GM23338 (cell line): ENCODE results near the gene HAPLN2. TPM values are rescaled to one million over a fixed set of nuclear protein-coding genes. Genes with fewer than 3 reads are reported as not detected.

Experiments
- ATAC-seq: fragments of 200-7000 bp; cut with Tn5 transposase; 3 replicates; pipeline ENCODE4 v1.9.1; 2020
- DNase-seq: peaks from one replicate; pipeline ENCODE4 v3.0.0-alpha.2; 2015; ENCODE audit warnings: low spot score
- H2AFZ ChIP-seq: fragments of 200-600 bp; sonication (generic); 2 replicates; pipeline ENCODE4 v1.8.0; 2016; ENCODE audit warnings: antibody characterized with exemption, mild to moderate bottlenecking, moderate library complexity
- H3F3A ChIP-seq: fragments of 200-600 bp; sonication (generic); replicated peaks from 2 replicates; pipeline ENCODE4 v1.8.0; 2017; ENCODE audit warnings: antibody characterized with exemption, mixed run types, low read depth
- H3K27ac ChIP-seq: fragments of 200-600 bp; sonication (generic); 2 replicates; pipeline ENCODE4 v1.6.1; 2016; ENCODE audit warnings: low read depth
- H3K27me3 ChIP-seq: fragments of 200-600 bp; sonication (generic); 2 replicates; pipeline ENCODE4 v1.8.0; 2016; ENCODE audit warnings: mild to moderate bottlenecking, mixed run types, moderate library complexity; ENCODE audit not compliant: insufficient read depth
- H3K36me3 ChIP-seq: fragments of 200-600 bp; sonication (generic); 2 replicates; pipeline ENCODE4 v1.8.0; 2016; ENCODE audit warnings: mild to moderate bottlenecking; ENCODE audit not compliant: insufficient read depth
- H3K4me1 ChIP-seq: fragments of 200-600 bp; sonication (generic); 2 replicates; pipeline ENCODE4 v1.8.0; 2016; ENCODE audit warnings: mild to moderate bottlenecking, moderate library complexity; ENCODE audit not compliant: insufficient read depth
- H3K4me2 ChIP-seq: fragments of 200-600 bp; sonication (generic); 2 replicates; pipeline ENCODE4 v1.7.1; 2017; ENCODE audit warnings: mixed run types
- H3K4me3 ChIP-seq: fragments of 200-600 bp; sonication (generic); 2 replicates; pipeline ENCODE4 v1.6.1; 2016; ENCODE audit warnings: mixed run types
- H3K79me2 ChIP-seq: fragments of 200-600 bp; sonication (generic); replicated peaks from 2 replicates; pipeline ENCODE4 v1.8.0; 2017; ENCODE audit warnings: mild to moderate bottlenecking; ENCODE audit not compliant: insufficient read depth
- H3K9me2 ChIP-seq: fragments of 200-600 bp; sonication (generic); 2 replicates; pipeline ENCODE4 v1.8.0; 2017; ENCODE audit not compliant: insufficient read depth
- H4K20me1 ChIP-seq: fragments of 200-600 bp; sonication (generic); replicated peaks from 2 replicates; pipeline ENCODE4 v1.8.0; 2017; ENCODE audit warnings: mild to moderate bottlenecking; ENCODE audit not compliant: insufficient read depth
- H3K27ac Mint-ChIP-seq: 2 replicates; pipeline ENCODE4 v1.8.0; 2020; ENCODE audit warnings: inconsistent platforms, mild to moderate bottlenecking, moderate library complexity, mixed read lengths
- H3K27me3 Mint-ChIP-seq: 3 replicates; pipeline ENCODE4 v1.8.0; 2022; ENCODE audit warnings: low read depth, mild to moderate bottlenecking, moderate library complexity, mixed read lengths, inconsistent platforms; ENCODE audit not compliant: insufficient read depth, poor library complexity
- H3K36me3 Mint-ChIP-seq: 3 replicates; pipeline ENCODE4 v1.8.0; 2021; ENCODE audit warnings: low read depth, mild to moderate bottlenecking, inconsistent platforms, moderate library complexity, mixed read lengths
- H3K4me1 Mint-ChIP-seq: 3 replicates; pipeline ENCODE4 v1.8.0; 2020; ENCODE audit warnings: mild to moderate bottlenecking, inconsistent platforms, mixed read lengths
- H3K4me3 Mint-ChIP-seq: 3 replicates; pipeline ENCODE4 v1.8.0; 2021; ENCODE audit warnings: moderate library complexity, mild to moderate bottlenecking, inconsistent platforms, mixed read lengths
- H3K9me3 Mint-ChIP-seq: 3 replicates; pipeline ENCODE4 v1.8.0; 2020; ENCODE audit warnings: moderate library complexity, mild to moderate bottlenecking, inconsistent platforms, mixed read lengths
- CREB1 ChIP-seq: fragments of 250-450 bp; sonication (Bioruptor Pico); IDR thresholded peaks from 2 replicates; pipeline ENCODE4 v1.5.0; 2020; ENCODE audit warnings: low read depth, mild to moderate bottlenecking, moderate library complexity
- JUNB ChIP-seq: IDR thresholded peaks from one replicate; pipeline ENCODE4 v1.6.1; 2016; ENCODE audit warnings: antibody characterized with exemption; ENCODE audit not compliant: unreplicated experiment
- STAT1 ChIP-seq: IDR thresholded peaks from one replicate; pipeline ENCODE4 v1.6.1; 2016; ENCODE audit warnings: antibody characterized with exemption; ENCODE audit not compliant: unreplicated experiment
- ZNF114 ChIP-seq: fragments of 250-450 bp; sonication (Bioruptor Pico); IDR thresholded peaks from 2 replicates; pipeline ENCODE4 v1.5.0; 2020; ENCODE audit warnings: mild to moderate bottlenecking, moderate library complexity
- ZNF331 ChIP-seq: fragments of 250-450 bp; sonication (Bioruptor Pico); IDR thresholded peaks from 2 replicates; pipeline ENCODE4 v1.5.0; 2020; ENCODE audit warnings: low read depth, mild to moderate bottlenecking, moderate library complexity
- polyA plus RNA-seq: library from polyadenylated mRNA; unstranded; fragments of >200 nt; fragmentation: Nextera tagmentation; extraction: Ambion mirVana; gene quantifications from 2 replicates; pipeline ENCODE4 v1.2.1, GENCODE V29; 2016
- total RNA-seq: library from RNA; depleted of rRNA; stranded (reverse); fragments of >200 nt; shearing (Covaris generic); gene quantifications from 2 replicates; pipeline ENCODE4 v1.2.3, GENCODE V29; 2014
- TF ChIP-seq, protein P1 (sequence below): IDR thresholded peaks from one replicate; pipeline ENCODE4 v1.6.1; 2018; ENCODE audit warnings: antibody characterized with exemption; ENCODE audit not compliant: unreplicated experiment
- TF ChIP-seq, protein P2 (sequence below): IDR thresholded peaks from 2 replicates; pipeline ENCODE4 v1.6.1; 2016; ENCODE audit warnings: antibody characterized with exemption

The HAPLN2 gene
- total and polyA plus RNA-seq, 2 experiments from 2014 or later = 0.53 TPM; not detected in 1

DNA sequence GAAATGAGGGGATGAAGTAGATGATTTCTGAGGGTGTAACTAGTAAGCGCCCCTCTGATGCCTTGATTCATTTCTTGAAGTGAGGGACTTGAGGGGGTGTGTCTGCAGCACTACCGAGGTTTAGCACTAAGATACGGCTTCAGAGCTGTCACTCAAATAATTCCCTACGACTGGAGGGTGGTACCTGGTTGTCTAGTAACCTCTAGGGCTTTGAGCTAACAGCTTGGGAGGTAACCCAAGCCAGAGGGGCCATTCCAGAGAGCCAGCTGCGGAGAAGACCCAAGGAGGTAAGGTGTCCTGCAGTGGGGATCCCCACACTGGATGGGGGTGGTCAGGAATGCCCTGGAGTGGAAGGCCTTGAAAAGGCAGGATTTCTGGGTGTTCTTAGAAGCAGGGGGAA lies 39.7 kb upstream of the HAPLN2 start, which contains the start of gene TTC24 (continued):
- TF ChIP-seq, protein P1, sequence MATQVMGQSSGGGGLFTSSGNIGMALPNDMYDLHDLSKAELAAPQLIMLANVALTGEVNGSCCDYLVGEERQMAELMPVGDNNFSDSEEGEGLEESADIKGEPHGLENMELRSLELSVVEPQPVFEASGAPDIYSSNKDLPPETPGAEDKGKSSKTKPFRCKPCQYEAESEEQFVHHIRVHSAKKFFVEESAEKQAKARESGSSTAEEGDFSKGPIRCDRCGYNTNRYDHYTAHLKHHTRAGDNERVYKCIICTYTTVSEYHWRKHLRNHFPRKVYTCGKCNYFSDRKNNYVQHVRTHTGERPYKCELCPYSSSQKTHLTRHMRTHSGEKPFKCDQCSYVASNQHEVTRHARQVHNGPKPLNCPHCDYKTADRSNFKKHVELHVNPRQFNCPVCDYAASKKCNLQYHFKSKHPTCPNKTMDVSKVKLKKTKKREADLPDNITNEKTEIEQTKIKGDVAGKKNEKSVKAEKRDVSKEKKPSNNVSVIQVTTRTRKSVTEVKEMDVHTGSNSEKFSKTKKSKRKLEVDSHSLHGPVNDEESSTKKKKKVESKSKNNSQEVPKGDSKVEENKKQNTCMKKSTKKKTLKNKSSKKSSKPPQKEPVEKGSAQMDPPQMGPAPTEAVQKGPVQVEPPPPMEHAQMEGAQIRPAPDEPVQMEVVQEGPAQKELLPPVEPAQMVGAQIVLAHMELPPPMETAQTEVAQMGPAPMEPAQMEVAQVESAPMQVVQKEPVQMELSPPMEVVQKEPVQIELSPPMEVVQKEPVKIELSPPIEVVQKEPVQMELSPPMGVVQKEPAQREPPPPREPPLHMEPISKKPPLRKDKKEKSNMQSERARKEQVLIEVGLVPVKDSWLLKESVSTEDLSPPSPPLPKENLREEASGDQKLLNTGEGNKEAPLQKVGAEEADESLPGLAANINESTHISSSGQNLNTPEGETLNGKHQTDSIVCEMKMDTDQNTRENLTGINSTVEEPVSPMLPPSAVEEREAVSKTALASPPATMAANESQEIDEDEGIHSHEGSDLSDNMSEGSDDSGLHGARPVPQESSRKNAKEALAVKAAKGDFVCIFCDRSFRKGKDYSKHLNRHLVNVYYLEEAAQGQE = no peak
- no peak for TF ChIP-seq ZNF331 (CRISPR knock-in tag)
- no peak for TF ChIP-seq JUNB
- TF ChIP-seq, protein P2, sequence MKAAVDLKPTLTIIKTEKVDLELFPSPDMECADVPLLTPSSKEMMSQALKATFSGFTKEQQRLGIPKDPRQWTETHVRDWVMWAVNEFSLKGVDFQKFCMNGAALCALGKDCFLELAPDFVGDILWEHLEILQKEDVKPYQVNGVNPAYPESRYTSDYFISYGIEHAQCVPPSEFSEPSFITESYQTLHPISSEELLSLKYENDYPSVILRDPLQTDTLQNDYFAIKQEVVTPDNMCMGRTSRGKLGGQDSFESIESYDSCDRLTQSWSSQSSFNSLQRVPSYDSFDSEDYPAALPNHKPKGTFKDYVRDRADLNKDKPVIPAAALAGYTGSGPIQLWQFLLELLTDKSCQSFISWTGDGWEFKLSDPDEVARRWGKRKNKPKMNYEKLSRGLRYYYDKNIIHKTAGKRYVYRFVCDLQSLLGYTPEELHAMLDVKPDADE = no peak
- TF ChIP-seq STAT1 = no peak

DNA sequence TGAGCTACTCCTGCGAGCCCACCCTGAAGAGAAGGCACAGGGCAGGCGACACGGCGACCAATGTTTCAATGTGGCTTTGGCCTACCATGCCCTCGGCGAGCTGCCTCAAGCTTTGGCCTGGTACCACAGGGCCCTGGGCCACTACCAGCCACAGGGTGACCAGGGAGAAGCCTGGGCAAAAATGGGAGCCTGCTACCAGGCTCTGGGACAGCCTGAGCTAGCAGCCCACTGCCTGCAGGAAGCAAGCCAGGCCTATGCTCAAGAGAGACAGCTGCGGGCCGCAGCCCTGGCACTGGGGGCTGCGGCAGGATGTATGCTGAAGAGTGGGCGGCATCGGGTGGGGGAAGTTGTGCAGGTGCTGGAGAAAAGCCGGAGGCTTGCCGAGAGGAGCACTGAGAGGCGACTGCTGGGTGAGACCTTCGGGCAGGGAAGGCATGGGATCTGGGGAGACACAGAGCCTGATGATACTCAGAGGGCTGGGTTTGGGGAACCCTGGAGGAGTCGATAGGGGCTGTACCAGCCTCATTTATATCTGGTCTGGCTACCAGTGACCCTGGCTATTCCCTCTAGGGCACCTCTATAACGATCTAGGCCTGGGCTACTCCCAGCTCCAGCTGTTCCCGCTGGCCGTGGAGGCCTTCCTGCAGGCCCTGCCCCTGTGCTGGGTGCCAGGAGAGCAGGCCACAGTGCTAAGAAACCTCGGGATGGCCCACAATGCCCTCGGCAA lies 37.4 kb upstream of the HAPLN2 start:
- Mint-ChIP-seq H3K36me3 (no peaks in the 10 kb centered on the region; the same call in 2 of the 3 replicates), H3K27ac (no peak overlapping the region), H3K27me3 (peaks cover 9% of the 10 kb centered on the region), H3K4me3 (no peak overlapping the region), H3K9me3 (no peaks in the 10 kb centered on the region; the same call in 2 of the 3 replicates), H3K4me1 (peaks cover 26% of the 10 kb centered on the region)
- H3K4me2 ChIP-seq = no peak overlapping the region
- no peaks in the 10 kb centered on the region for H3K79me2 ChIP-seq
- H3K27me3 ChIP-seq = no peaks in the 10 kb centered on the region
- 0 out of 2 replicates have a peak overlapping the region, but pooled peaks have one; percentile 7 for H2AFZ ChIP-seq
- H3K36me3 ChIP-seq = no peaks in the 10 kb centered on the region
- H3K27ac ChIP-seq = no peak overlapping the region
- TF ChIP-seq STAT1 (no peak), ZNF114 (CRISPR knock-in tag) (no peak), CREB1 (CRISPR knock-in tag) (no peak)
- 0 out of 2 replicates have a peak, but pooled peaks cover 3% of the 10 kb centered on the region for H3K9me2 ChIP-seq
- no peak for DNase-seq
- H3K4me1 ChIP-seq = peaks cover 10% of the 10 kb centered on the region
- H3F3A ChIP-seq = no peaks in the 10 kb centered on the region
- ATAC-seq = no peak
- no peaks in the 10 kb centered on the region for H4K20me1 ChIP-seq
- H3K4me3 ChIP-seq = no peak overlapping the region
